IMR-90 (cell line): ENCODE measurements around the gene ZNF662. TPM values are rescaled to one million over a fixed set of nuclear protein-coding genes. Genes with fewer than 3 reads are reported as not detected.

Experiments used
- ATAC-seq: fragments of 200-7000 bp; cut with Tn5 transposase; 2 replicates; pipeline ENCODE4 v1.9.1; 2020; ENCODE audit warnings: low read depth, mild to moderate bottlenecking, moderate library complexity
- BruUV-seq: library from RNA; stranded (reverse); fragments of 400-500 nt; replicated peaks from 2 replicates; lab custom pipeline; 2021; lab: Mats Ljungman, UMichigan
- CTCF ChIA-PET: fragments of 300-600 bp; formaldehyde crosslinking; extraction: SDS; loops from one replicate; lab custom pipeline; 2021; ENCODE audit warnings: antibody characterized with exemption; lab: Yijun Ruan, JAX
- POLR2A ChIA-PET: fragments of 300-600 bp; sonication (Branson Sonifier 250); formaldehyde crosslinking; loops from one replicate; lab custom pipeline; 2022; ENCODE audit warnings: antibody characterized with exemption; ENCODE audit not compliant: unreplicated experiment; lab: Charles Lee
- DNase-seq: peaks from one replicate; pipeline ENCODE4 v3.0.0; 2013
- H2AFZ ChIP-seq: replicated peaks from 2 replicates; pipeline ENCODE3; 2013; ENCODE audit warnings: low read length, mild to moderate bottlenecking; ENCODE audit not compliant: poor library complexity
- H2AK5ac ChIP-seq: 2 replicates; pipeline ENCODE4 v1.6.1; 2013; ENCODE audit warnings: low read depth, low read length, inconsistent platforms
- H2AK9ac ChIP-seq: replicated peaks from 2 replicates; pipeline ENCODE3; 2013; ENCODE audit warnings: mild to moderate bottlenecking, low read depth, low read length, moderate library complexity; ENCODE audit not compliant: poor library complexity
- H2BK120ac ChIP-seq: 2 replicates; pipeline ENCODE4 v1.6.1; 2013; ENCODE audit warnings: low read depth, low read length, inconsistent platforms
- H2BK15ac ChIP-seq: 3 replicates; pipeline ENCODE4 v1.6.1; 2013; ENCODE audit warnings: low read depth, low read length, inconsistent platforms
- H2BK20ac ChIP-seq: 2 replicates; pipeline ENCODE4 v1.6.1; 2013; ENCODE audit warnings: low read depth, mild to moderate bottlenecking, inconsistent platforms, low read length, moderate library complexity
- H2BK5ac ChIP-seq: 2 replicates; pipeline ENCODE4 v1.6.1; 2013; ENCODE audit warnings: mild to moderate bottlenecking, low read depth, low read length, inconsistent platforms; ENCODE audit not compliant: poor library complexity, severe bottlenecking
- H3K14ac ChIP-seq: replicated peaks from 2 replicates; pipeline ENCODE4 v1.6.1; 2013; ENCODE audit warnings: low read depth, low read length, inconsistent platforms
- H3K18ac ChIP-seq: 2 replicates; pipeline ENCODE4 v1.6.1; 2013; ENCODE audit warnings: low read depth, low read length, control low read depth
- H3K23ac ChIP-seq: 2 replicates; pipeline ENCODE4 v1.6.1; 2013; ENCODE audit warnings: low read depth, low read length, inconsistent platforms
- H3K27ac ChIP-seq: 2 replicates; pipeline ENCODE4 v1.5.1; 2013; ENCODE audit warnings: mild to moderate bottlenecking, control low read depth, low read length; ENCODE audit not compliant: insufficient read depth
- H3K27me3 ChIP-seq: 2 replicates; pipeline ENCODE4 v1.6.1; 2013; ENCODE audit warnings: low read length; ENCODE audit not compliant: control insufficient read depth, insufficient read depth
- H3K36me3 ChIP-seq: 2 replicates; pipeline ENCODE4 v1.6.1; 2013; ENCODE audit warnings: low read length, mixed read lengths; ENCODE audit not compliant: control insufficient read depth, insufficient read depth
- H3K4ac ChIP-seq: 2 replicates; pipeline ENCODE4 v1.6.1; 2013; ENCODE audit warnings: low read depth, low read length, inconsistent platforms
- H3K4me1 ChIP-seq: 2 replicates; pipeline ENCODE4 v1.6.1; 2013; ENCODE audit warnings: low read length, mixed read lengths; ENCODE audit not compliant: control insufficient read depth, insufficient read depth
- H3K4me2 ChIP-seq: 2 replicates; pipeline ENCODE4 v1.6.1; 2013; ENCODE audit warnings: low read depth, mild to moderate bottlenecking, control low read depth, low read length, moderate library complexity
- H3K4me3 ChIP-seq: 2 replicates; pipeline ENCODE4 v1.5.1; 2013; ENCODE audit warnings: low read depth, mild to moderate bottlenecking, control low read depth, low read length, moderate library complexity; ENCODE audit not compliant: insufficient read depth
- H3K56ac ChIP-seq: 2 replicates; pipeline ENCODE4 v1.6.1; 2013; ENCODE audit warnings: low read length, inconsistent platforms; ENCODE audit not compliant: insufficient read depth; ENCODE audit errors: extremely low read depth
- H3K79me1 ChIP-seq, 2 experiments: 2 replicates each; pipeline ENCODE4 v1.6.1; 2013; ENCODE audit warnings: low read length in 2 of 2, inconsistent platforms in 1 of 2, low read depth in 1 of 2
- H3K9ac ChIP-seq: 2 replicates; pipeline ENCODE4 v1.6.1; 2013; ENCODE audit warnings: low read depth, low read length, control low read depth
- H3K9me1 ChIP-seq: 2 replicates; pipeline ENCODE4 v1.6.1; 2013; ENCODE audit warnings: low read length, inconsistent platforms; ENCODE audit not compliant: insufficient read depth
- H3K9me3 ChIP-seq: 2 replicates; pipeline ENCODE4 v1.6.1; 2013; ENCODE audit warnings: low read length; ENCODE audit not compliant: control insufficient read depth, insufficient read depth
- H4K20me1 ChIP-seq: 2 replicates; pipeline ENCODE4 v1.6.1; 2013; ENCODE audit warnings: low read length, inconsistent platforms; ENCODE audit not compliant: insufficient read depth
- H4K5ac ChIP-seq: 2 replicates; pipeline ENCODE4 v1.6.1; 2013; ENCODE audit warnings: mild to moderate bottlenecking, low read depth, low read length, control low read depth
- H4K8ac ChIP-seq, 2 experiments: 2 replicates each; pipeline ENCODE4 v1.6.1; 2013; ENCODE audit warnings: low read depth in 2 of 2, low read length in 2 of 2, control low read depth in 1 of 2, inconsistent platforms in 1 of 2
- H4K91ac ChIP-seq: 2 replicates; pipeline ENCODE4 v1.6.1; 2013; ENCODE audit warnings: low read depth, low read length, inconsistent platforms; ENCODE audit not compliant: insufficient read depth
- RAD21 ChIP-seq: IDR thresholded peaks from 2 replicates; pipeline ENCODE4 v1.6.1; 2012; ENCODE audit warnings: low read length, improper control_type of control experiment
- WGBS, 2 experiments: methylation state at CpG; one replicate each; pipeline versions ENCODE4 v1.1.5 to v1.1.7; 2013; ENCODE audit warnings: missing lambda C conversion rate in 2 of 2; ENCODE audit not compliant: insufficient read length in 1 of 2; ENCODE audit errors: extremely low coverage in 2 of 2; 5-methylcytosine and 5-hydroxymethylcytosine counted together
- dilution Hi-C: fragments of 300-500 bp; cut with HindIII; formaldehyde crosslinking; loops from one replicate; pipeline ENCODE4 v1.14.3; 2018; ENCODE audit warnings: low sequenced_read_pairs; ENCODE audit not compliant: unreplicated experiment
- in situ Hi-C: fragments of 300-500 bp; cut with MboI; formaldehyde crosslinking; loops from 3 replicates; pipeline ENCODE4 v1.14.3; 2019; ENCODE audit warnings: low sequenced_read_pairs, inconsistent platforms, mixed read lengths
- intact Hi-C: fragments of 100-400 bp; cut with micrococcal nuclease; formaldehyde crosslinking; loops from 2 replicates; pipeline ENCODE4 v1.10.0; 2022
- polyA plus RNA-seq, 3 experiments: library from polyadenylated mRNA; depleted of rRNA; stranded (reverse); fragments of >200 nt; gene quantifications; 2 replicates each; pipeline ENCODE4 v1.2.3, GENCODE V29; 2012; ENCODE audit warnings: low replicate concordance in 1 of 3
- total RNA-seq: library from RNA; depleted of rRNA; stranded (reverse); fragments of >200 nt; gene quantifications from 2 replicates; pipeline ENCODE4 v1.2.3, GENCODE V29; 2012

Gene ZNF662
- total and polyA plus RNA-seq, 2 of the 4 experiments (the other 2 are of a cell fraction) = 0.29 to 0.54 TPM

DNA sequence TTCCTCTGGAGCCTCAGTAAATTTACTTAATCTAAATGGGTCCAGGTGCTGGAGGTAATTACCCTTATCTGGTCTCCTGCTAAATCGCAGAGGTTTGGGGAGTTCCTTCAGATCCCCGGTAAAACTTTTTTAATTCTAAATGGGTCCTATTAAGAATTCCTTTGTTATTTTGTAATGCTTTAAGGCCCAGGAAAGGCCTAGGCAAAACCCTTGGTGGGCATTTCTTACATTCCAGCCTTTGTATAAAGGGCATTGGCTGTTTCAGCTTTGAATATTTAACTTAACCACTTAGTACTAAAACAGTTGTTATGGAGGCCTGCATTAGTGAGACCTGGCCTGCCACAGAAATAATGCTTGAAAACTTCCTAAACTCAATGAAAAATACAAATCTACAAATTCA, 14.9 kb upstream of the ZNF662 start:
- H3K4ac ChIP-seq = no peak overlapping the region
- ChIA-PET POLR2A (no interaction called here), CTCF (no interaction called here)
- in situ Hi-C loops = no loop called here
- H2AFZ ChIP-seq = no peak overlapping the region
- no peaks in the 10 kb centered on the region for H4K20me1 ChIP-seq
- no TSS peak for BruUV-seq
- no peaks in the 10 kb centered on the region for H3K4me1 ChIP-seq
- no peak overlapping the region for H2BK5ac ChIP-seq
- H3K79me1 ChIP-seq = no peaks in the 10 kb centered on the region
- dilution Hi-C loops = no loop called here
- no peak overlapping the region for H2BK15ac ChIP-seq
- WGBS, 2 experiments = no CpG with 5 or more reads among the region's 2 CpGs
- H4K5ac ChIP-seq = no peak overlapping the region
- H2BK20ac ChIP-seq = no peak overlapping the region
- TF ChIP-seq RAD21 = no peak
- H3K23ac ChIP-seq = no peak overlapping the region
- H3K56ac ChIP-seq = no peak overlapping the region
- H3K9me3 ChIP-seq = no peaks in the 10 kb centered on the region
- no peak overlapping the region for H4K8ac ChIP-seq
- no peak overlapping the region for H3K4me2 ChIP-seq
- no peak overlapping the region for H2AK9ac ChIP-seq
- H3K14ac ChIP-seq = no peak overlapping the region
- H3K36me3 ChIP-seq = no peaks in the 10 kb centered on the region
- H3K4me3 ChIP-seq = no peak overlapping the region
- H2AK5ac ChIP-seq = no peak overlapping the region
- H4K91ac ChIP-seq = no peak overlapping the region
- no peak overlapping the region for H3K18ac ChIP-seq
- intact Hi-C loops = no loop called here
- no peaks in the 10 kb centered on the region for H3K27me3 ChIP-seq
- no peak for ATAC-seq
- no peak for DNase-seq
- H3K27ac ChIP-seq = no peak overlapping the region
- H2BK120ac ChIP-seq = no peak overlapping the region
- no peak overlapping the region for H3K9ac ChIP-seq
- no peaks in the 10 kb centered on the region for H3K9me1 ChIP-seq
